ENCODE measurements around the gene DDC.

Gene DDC

DNA sequence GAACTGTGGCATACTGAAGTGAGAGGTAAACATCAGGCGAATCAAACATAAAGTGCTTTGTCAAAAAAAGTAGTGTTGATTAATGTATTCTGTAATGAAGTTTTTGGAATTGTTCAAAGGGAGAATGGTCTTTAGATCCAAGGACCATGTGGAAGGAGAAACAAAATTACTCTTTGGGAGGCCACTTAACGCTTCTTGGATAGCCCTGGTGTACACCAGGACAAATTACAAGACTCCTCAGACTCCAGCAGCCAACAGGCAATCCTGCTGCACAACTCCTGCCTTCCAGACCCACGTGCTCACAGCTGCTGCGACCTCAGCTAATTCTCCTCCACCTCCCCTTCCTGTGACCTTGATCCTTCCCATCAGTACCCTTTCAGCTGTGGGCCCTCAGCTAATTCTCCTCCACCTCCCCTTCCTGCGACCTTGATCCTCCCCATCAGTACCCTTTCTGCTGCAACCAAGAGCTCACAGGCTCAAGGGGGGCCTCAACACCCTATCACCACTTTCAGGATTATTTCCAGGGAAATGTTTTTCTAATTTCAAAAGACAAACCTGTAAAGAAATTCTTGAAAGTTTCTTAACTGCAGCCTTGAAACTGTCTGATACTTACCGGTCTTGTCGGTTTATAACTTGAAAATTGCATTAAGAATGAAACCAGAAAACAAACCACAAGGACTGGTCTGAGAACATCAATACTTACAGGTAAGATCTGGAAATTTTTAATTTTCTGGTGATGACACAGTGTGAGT lies 29.7 kb upstream of the DDC start:
- TF ChIP-seq, protein P1, sequence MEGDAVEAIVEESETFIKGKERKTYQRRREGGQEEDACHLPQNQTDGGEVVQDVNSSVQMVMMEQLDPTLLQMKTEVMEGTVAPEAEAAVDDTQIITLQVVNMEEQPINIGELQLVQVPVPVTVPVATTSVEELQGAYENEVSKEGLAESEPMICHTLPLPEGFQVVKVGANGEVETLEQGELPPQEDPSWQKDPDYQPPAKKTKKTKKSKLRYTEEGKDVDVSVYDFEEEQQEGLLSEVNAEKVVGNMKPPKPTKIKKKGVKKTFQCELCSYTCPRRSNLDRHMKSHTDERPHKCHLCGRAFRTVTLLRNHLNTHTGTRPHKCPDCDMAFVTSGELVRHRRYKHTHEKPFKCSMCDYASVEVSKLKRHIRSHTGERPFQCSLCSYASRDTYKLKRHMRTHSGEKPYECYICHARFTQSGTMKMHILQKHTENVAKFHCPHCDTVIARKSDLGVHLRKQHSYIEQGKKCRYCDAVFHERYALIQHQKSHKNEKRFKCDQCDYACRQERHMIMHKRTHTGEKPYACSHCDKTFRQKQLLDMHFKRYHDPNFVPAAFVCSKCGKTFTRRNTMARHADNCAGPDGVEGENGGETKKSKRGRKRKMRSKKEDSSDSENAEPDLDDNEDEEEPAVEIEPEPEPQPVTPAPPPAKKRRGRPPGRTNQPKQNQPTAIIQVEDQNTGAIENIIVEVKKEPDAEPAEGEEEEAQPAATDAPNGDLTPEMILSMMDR (IDR thresholded peaks at IDR 0.05; ENCODE audit: low read depth, low read length) = no peak
- in situ Hi-C loops (cut with HindIII; ENCODE audit: low sequenced_read_pairs) = no loop called here
- no peak overlapping the region for H3K4me3 ChIP-seq (ENCODE audit: low read depth, low read length)
- DNase-seq (ENCODE audit: low read depth, low spot score) = no peak

DNA sequence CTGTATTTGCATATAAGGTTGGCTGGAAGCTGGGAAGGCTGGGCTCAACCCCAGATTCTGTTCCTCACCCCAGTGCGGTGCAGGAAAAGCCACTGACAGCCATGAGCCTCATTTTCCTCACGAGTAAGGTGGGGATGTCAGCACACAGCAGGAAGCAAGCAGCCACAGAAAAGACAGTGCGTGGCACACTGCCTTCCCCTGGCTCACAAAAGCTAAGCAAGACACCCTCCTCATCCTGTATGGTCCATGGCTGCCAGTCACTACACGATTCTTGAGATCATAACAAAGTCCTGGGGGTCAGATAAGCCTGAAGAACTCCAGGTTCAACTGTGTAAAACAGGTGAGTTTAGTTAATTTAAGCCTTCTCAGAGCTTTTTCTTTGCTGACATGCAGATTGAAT lies 28.9 kb upstream of the DDC start:
- no peak for DNase-seq (ENCODE audit: low read depth, low spot score)
- H3K4me3 ChIP-seq (ENCODE audit: low read depth, low read length) = no peak overlapping the region
- in situ Hi-C loops (cut with HindIII; ENCODE audit: low sequenced_read_pairs) = no loop called here
- TF ChIP-seq, protein P1 (IDR thresholded peaks at IDR 0.05; ENCODE audit: low read depth, low read length) = no peak

DNA sequence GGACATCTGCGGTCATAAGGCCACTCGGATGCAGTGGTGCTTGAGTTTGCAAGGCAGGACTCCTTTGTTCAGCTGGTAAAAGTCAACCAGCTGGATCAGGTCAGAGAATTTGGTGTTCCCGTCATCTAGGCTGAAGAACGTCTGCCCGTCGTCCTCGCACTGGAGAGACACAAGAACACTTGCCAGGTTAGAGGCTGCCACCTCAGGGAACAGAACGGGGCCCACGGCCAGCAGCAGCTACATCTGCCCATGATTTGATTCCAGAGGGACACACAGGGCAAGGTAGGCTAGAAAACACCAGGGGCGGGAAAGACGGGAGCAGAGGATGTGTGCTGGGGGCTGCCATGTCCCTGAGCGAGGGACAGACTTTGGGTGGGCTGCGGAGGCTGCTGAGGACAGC lies 27.7 kb upstream of the DDC start:
- H3K4me3 ChIP-seq (ENCODE audit: low read depth, low read length) = no peak overlapping the region
- TF ChIP-seq, protein P1 (IDR thresholded peaks at IDR 0.05; ENCODE audit: low read depth, low read length) = no peak
- no peak for DNase-seq (ENCODE audit: low read depth, low spot score)
- in situ Hi-C loops (cut with HindIII; ENCODE audit: low sequenced_read_pairs) = no loop called here

DNA sequence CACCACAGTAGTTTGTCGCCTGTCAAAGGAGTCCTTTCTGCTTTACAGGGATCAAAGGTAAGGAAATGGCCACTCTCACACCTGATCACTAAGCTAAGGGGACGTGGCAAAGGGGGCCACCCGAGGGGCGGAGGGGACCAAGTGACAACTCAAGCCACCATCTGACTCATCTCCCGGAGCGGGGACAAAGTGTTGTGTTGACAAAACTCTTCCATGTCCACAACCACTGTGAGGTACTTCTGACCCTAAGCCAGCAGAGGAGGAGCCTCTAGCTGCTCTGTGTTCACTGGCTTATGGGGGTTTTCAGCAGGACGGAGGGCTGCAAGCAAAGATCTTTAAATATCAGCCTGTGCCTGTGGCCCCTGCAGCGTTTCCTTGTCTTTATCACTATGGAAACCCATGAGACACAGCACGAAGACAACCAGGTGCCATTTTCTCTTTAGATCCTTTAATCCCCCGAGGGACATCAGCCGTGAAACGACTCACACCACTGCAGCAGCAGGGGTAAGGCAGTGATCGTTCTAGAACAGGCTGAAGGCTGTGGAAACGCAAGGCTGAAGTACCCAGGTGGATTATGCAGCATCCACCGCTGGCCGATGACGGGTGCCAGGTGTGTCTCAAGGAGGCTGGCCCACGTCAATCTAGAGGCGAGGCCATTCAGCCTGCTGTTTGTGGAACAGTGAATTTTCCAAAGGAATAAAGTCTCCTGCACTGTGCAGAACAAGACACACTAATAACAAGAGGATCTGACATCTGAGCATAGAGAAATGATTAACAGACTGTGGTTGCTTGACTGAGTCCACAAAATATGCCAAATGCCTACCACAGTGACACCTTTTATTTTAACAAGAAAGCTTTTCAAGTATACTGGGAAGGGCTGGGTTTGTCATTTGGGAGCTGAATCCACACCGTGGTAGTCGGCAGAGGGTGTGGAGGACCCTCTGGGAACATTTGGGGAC lies 26.6 kb upstream of the DDC start:
- in situ Hi-C loops (cut with HindIII; ENCODE audit: low sequenced_read_pairs) = no loop called here
- DNase-seq (ENCODE audit: low read depth, low spot score) = no peak
- H3K4me3 ChIP-seq (ENCODE audit: low read depth, low read length) = no peak overlapping the region
- TF ChIP-seq, protein P1 (IDR thresholded peaks at IDR 0.05; ENCODE audit: low read depth, low read length) = no peak

DNA sequence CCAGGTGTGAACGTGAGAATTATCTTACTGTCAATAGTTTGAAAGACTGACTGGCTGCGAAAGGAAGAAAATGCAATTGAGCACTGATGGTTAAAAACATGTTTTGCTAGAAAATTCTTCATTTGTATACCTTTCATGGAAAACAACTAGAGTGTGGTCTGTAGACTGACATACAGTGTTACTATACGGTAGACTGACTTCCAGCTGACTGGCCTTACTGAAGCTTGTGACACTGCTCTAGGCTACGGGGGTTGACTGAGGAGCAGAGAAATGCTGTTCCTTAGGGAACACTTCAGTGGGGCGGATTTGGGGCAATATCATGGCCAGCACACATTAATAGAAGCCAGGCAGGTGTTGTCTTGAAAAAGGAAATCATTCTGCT lies 25.9 kb upstream of the DDC start:
- TF ChIP-seq, protein P1 (IDR thresholded peaks at IDR 0.05; ENCODE audit: low read depth, low read length) = no peak
- in situ Hi-C loops (cut with HindIII; ENCODE audit: low sequenced_read_pairs) = no loop called here
- H3K4me3 ChIP-seq (ENCODE audit: low read depth, low read length) = no peak overlapping the region
- DNase-seq (ENCODE audit: low read depth, low spot score) = no peak

DNA sequence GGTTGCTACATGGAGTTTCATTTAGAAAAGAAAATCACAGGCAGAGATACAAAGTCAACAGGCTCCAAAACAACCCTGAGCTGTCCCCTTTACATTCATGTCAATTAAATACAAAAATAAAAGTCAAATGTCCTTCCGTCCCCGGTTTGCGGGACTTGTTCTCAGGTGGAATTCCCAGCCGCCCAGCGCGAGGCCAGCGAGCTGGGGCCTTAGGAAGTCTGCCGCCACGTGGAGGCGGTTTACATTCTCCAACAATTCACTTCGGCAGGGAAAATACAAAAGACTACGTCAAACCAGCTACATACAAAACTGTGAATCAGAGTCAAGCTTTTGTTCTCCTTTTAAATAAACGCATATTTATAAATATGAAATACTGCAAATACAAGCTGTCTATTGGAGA lies 25.3 kb upstream of the DDC start:
- DNase-seq (ENCODE audit: low read depth, low spot score) = no peak
- H3K4me3 ChIP-seq (ENCODE audit: low read depth, low read length) = no peak overlapping the region
- in situ Hi-C loops (cut with HindIII; ENCODE audit: low sequenced_read_pairs) = no loop called here
- TF ChIP-seq, protein P1 (IDR thresholded peaks at IDR 0.05; ENCODE audit: low read depth, low read length) = no peak
